IPS-NIHi11 (cell line): Measurements from ENCODE around the gene ZNF133.

Experiments
- DNase-seq: peaks from one replicate; pipeline ENCODE4 v3.0.0; 2012; ENCODE audit warnings: mixed read lengths, low spot score

ZNF133 gene

DNA sequence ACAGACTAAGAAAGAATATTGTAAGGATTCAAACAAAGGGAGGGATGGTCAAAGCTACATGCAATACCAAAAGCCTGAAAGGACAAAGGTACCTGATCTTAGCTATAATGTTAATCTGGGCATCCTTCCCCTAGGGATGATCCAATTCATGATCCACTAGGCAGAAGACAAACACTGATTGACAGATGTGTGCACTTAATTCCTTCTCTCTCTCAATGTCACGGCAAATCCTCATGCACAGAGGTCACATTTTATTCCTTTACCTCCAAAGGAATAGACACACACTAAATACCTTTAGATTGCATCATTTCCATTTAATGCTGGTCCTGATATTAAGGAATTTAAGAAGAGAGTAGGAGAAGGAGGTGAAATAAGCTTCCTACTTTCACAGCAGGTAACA lies 73.4 kb downstream of the ZNF133 start:
- no peak for DNase-seq

DNA sequence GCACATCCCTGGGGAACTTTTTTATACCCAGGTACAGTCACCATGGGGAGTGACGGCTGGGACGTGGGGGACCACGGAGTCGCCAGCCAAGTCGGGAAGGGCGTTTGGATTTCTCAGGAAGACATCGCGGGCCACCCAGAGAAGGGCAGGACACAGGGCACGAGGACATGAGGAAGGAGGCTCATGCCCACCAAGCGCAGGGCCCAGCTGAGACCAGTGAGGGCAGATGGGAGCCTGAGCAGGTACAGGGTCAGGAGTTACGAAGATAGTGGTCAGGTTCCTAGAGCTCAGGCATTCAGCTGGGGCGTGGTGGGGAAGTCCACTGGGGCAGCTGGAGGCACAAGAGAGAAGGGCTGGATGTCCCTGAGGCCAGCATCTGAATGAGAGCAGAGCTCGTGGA lies 74.6 kb downstream of the ZNF133 start:
- no peak for DNase-seq

DNA sequence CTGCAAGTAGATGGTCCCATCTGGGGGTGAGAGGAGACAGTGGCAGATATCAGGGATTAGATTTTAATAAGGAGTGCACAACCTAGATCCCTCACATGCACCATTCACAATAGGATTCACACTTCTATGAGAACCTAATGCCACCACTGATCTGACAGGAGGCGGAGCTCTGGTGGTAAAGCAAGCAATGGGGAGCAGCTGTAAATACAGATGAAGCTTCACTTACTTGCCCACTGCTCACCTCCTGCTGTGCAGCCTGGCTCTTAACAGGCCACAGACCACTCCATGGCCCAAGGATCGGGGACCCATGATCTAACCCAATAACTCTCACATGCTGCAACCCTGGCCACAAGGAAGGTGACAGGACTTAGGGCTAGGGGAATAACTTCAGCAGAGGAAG lies 75.4 kb downstream of the ZNF133 start:
- DNase-seq: no peak

DNA sequence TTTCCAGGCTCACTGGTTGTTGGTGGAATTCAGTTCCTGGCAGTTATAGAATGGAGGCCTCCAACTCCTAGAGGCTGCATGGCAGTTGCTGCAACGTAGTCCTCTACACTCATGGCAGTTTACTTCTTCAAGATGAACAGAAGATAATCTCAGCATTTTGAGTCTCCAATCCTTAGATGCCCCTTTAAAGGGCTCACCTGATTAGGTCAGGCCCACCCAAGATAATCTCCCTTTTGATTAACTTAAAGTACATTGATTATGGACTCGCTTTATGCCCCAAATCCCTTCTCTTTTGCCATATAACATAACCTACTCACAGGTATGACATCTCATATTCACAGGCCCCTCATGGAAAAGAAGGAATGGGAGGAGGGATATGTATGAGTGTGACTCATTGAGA lies 76.4 kb downstream of the ZNF133 start:
- DNase-seq: no peak
